Activated naive CD4-positive, alpha-beta T cell treated with anti-CD3 and anti-CD28 coated beads for 36 hours (primary cell): ENCODE results near the gene LIX1L. TPM values are rescaled to one million over a fixed set of nuclear protein-coding genes. Genes with fewer than 3 reads are reported as not detected.
"Not testable (repeated sequence)": the region's sequence is repeated elsewhere in the genome, so short reads cannot be mapped to it uniquely, and the experiment has no call there.

Experiments
- CTCF ChIA-PET: fragments of 350-600 bp; sonication (Branson Sonifier 250); formaldehyde crosslinking; loops from one replicate; lab custom pipeline; 2021; ENCODE audit warnings: antibody characterized with exemption; lab: Charles Lee
- DNase-seq: peaks from one replicate; pipeline ENCODE4 v3.0.0-alpha.2; 2020
- H3K27ac Mint-ChIP-seq: one replicate; pipeline ENCODE4 v1.8.0; 2021; ENCODE audit warnings: mild to moderate bottlenecking, mixed read lengths
- H3K27me3 Mint-ChIP-seq: one replicate; pipeline ENCODE4 v1.8.0; 2021; ENCODE audit warnings: low read depth, mixed read lengths
- H3K36me3 Mint-ChIP-seq: one replicate; pipeline ENCODE4 v1.8.0; 2021; ENCODE audit warnings: low read depth, mixed read lengths
- H3K4me1 Mint-ChIP-seq: one replicate; pipeline ENCODE4 v1.8.0; 2021; ENCODE audit warnings: low read depth, mixed read lengths
- H3K4me3 Mint-ChIP-seq: one replicate; pipeline ENCODE4 v1.8.0; 2021; ENCODE audit warnings: mild to moderate bottlenecking, moderate library complexity, mixed read lengths
- H3K9me3 Mint-ChIP-seq: one replicate; pipeline ENCODE4 v1.8.0; 2021; ENCODE audit warnings: mixed read lengths
- intact Hi-C: fragments of 100-400 bp; cut with micrococcal nuclease; formaldehyde crosslinking; loops from one replicate; pipeline ENCODE4 v1.15.1; 2023
- total RNA-seq, 2 experiments: library from RNA; stranded (reverse); gene quantifications; one replicate each; pipeline ENCODE4 v1.2.3, GENCODE V29; 2021

LIX1L gene
- total RNA-seq, 2 experiments from 2014 or later, result 43.6 to 44.3 TPM

- H3K9me3 Mint-ChIP-seq, result no peaks in the 10 kb centered on the region
- H3K27me3 Mint-ChIP-seq, result no peaks in the 10 kb centered on the region
- H3K27ac Mint-ChIP-seq, result no peak overlapping the region
- CTCF ChIA-PET, result interaction anchor here (0.7 kb wide), 1 partner anchor 31 kb away, joined by 3 read pairs; no protein-coding TSS in a partner anchor
- H3K4me3 Mint-ChIP-seq, result no peak overlapping the region
- peaks cover 33% of the 10 kb centered on the region for H3K4me1 Mint-ChIP-seq
- intact Hi-C loops, result no loop called here
- H3K36me3 Mint-ChIP-seq, result peaks cover 21% of the 10 kb centered on the region
- DNase-seq, result no peak
Measured at GRCh38 chr1:145946477-145946986, 11.3 kb downstream of the LIX1L start.

DNA sequence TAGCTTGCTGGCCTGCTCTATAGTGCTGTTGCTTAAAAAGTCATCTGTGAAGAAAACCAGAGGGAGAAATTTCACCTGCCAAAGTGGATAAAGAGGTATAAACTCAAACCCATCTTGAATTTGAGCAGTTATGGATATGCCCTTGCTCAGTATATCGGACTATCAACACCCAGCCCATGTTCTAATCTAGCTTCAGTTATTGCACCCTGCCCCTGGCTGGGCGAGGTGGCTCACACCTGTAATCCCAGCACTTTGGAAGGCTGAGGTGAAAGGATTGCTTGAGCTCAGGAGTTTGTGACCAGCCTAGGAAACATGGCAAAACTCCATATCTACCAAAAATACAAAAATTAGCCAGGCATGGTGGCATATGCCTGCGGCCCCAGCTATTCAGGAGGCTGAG is 13.3 kb downstream of the LIX1L start:
- H3K4me3 Mint-ChIP-seq, result no peak overlapping the region
- DNase-seq, result no peak
- no peak overlapping the region for H3K27ac Mint-ChIP-seq
- CTCF ChIA-PET, result interaction anchor here (0.7 kb wide), 1 partner anchor 73 kb away, joined by 3 read pairs; no protein-coding TSS in a partner anchor
- H3K9me3 Mint-ChIP-seq, result no peaks in the 10 kb centered on the region
- H3K36me3 Mint-ChIP-seq, result peaks cover 19% of the 10 kb centered on the region
- no peaks in the 10 kb centered on the region for H3K27me3 Mint-ChIP-seq
- peaks cover 19% of the 10 kb centered on the region for H3K4me1 Mint-ChIP-seq
- intact Hi-C loops, result no loop called here

- no peak overlapping the region for H3K27ac Mint-ChIP-seq
- CTCF ChIA-PET, result no interaction called here
- no peak overlapping the region for H3K4me3 Mint-ChIP-seq
- H3K36me3 Mint-ChIP-seq, result peaks cover 19% of the 10 kb centered on the region
- intact Hi-C loops, result no loop called here
- no peaks in the 10 kb centered on the region for H3K27me3 Mint-ChIP-seq
- H3K4me1 Mint-ChIP-seq, result peaks cover 12% of the 10 kb centered on the region
- no peak for DNase-seq
- H3K9me3 Mint-ChIP-seq, result no peaks in the 10 kb centered on the region
Measured at GRCh38 chr1:145942871-145943270, 14.9 kb downstream of the LIX1L start.

DNA sequence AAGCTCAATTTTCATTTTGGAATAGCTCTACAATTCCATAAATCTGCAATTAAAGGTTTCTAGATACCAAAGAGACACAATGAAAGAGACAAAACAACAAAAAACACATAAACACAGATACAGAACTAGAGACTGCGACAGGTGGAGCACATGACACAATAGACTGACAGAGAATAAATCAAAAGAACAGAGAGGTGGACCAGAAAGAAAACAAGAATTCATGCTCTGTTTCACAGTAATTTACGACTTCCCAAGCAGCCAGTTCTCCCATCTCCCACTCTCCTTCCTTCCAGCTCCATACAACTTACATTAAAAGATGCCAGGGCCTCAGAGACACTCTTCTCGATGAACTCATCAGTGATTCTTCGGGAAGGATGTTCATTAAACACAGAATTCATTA is 15.4 kb downstream of the LIX1L start:
- H3K9me3 Mint-ChIP-seq, result no peaks in the 10 kb centered on the region
- intact Hi-C loops, result no loop called here
- peaks cover 19% of the 10 kb centered on the region for H3K36me3 Mint-ChIP-seq
- CTCF ChIA-PET, result no interaction called here
- H3K4me3 Mint-ChIP-seq, result no peak overlapping the region
- peaks cover 11% of the 10 kb centered on the region for H3K4me1 Mint-ChIP-seq
- H3K27me3 Mint-ChIP-seq, result no peaks in the 10 kb centered on the region
- H3K27ac Mint-ChIP-seq, result peak overlapping the region; percentile 66
- no peak for DNase-seq

GRCh38 chr1:145937436-145937835 is 20.4 kb downstream of the LIX1L start:
- intact Hi-C loops, result no loop called here

GRCh38 chr1:145936247-145936646 is 21.6 kb downstream of the LIX1L start:
- no peaks in the 10 kb centered on the region for H3K27me3 Mint-ChIP-seq
- CTCF ChIA-PET, result interaction anchor here (0.9 kb wide), 2 partner anchors 22 to 26 kb away, joined by 3 read pairs; partner anchors contain the start of genes ITGA10 and LIX1L
- H3K27ac Mint-ChIP-seq, result no peak overlapping the region
- intact Hi-C loops, result no loop called here
- H3K4me3 Mint-ChIP-seq, result no peak overlapping the region
- DNase-seq, result no peak
- H3K36me3 Mint-ChIP-seq, result peaks cover 9% of the 10 kb centered on the region
- peaks cover 18% of the 10 kb centered on the region for H3K4me1 Mint-ChIP-seq
- H3K9me3 Mint-ChIP-seq, result no peaks in the 10 kb centered on the region

More at GRCh38 chr1:145937436-145937835, 20.4 kb downstream of the LIX1L start:
- H3K4me3 Mint-ChIP-seq, result no peak overlapping the region
- H3K27ac Mint-ChIP-seq, result no peak overlapping the region
- no peak for DNase-seq
- H3K9me3 Mint-ChIP-seq, result no peaks in the 10 kb centered on the region
- H3K4me1 Mint-ChIP-seq, result peaks cover 12% of the 10 kb centered on the region
- no peaks in the 10 kb centered on the region for H3K27me3 Mint-ChIP-seq
- H3K36me3 Mint-ChIP-seq, result peaks cover 10% of the 10 kb centered on the region
- CTCF ChIA-PET, result no interaction called here

GRCh38 chr1:145935708-145936107 is 22.1 kb downstream of the LIX1L start:
- no peaks in the 10 kb centered on the region for H3K27me3 Mint-ChIP-seq
- H3K4me3 Mint-ChIP-seq, result no peak overlapping the region
- CTCF ChIA-PET, result no interaction called here
- H3K36me3 Mint-ChIP-seq, result peaks cover 13% of the 10 kb centered on the region
- no peak overlapping the region for H3K27ac Mint-ChIP-seq
- no peaks in the 10 kb centered on the region for H3K9me3 Mint-ChIP-seq
- intact Hi-C loops, result no loop called here
- peaks cover 20% of the 10 kb centered on the region for H3K4me1 Mint-ChIP-seq
- no peak for DNase-seq

DNA sequence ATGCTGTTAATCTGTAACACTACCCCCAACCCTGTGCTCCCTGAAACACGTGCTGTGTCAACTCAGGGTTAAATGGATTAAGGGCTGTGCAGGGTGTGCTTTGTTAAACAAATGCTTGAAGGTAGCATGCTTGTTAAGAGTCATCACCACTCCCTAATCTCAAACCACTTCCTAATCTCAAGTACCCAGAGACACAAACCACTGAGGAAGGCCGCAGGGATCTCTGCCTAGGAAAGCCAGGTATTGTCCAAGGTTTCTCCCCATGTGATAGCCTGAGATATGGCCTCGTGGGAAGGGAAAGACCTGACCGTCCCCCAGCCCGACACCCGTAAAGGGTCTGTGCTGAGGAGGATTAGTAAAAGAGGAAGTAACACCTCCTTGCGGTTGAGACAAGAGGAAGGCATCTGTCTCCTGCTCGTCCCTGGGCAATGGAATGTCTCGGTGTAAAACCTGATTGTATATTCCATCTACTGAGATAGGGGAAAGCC is 25.3 kb downstream of the LIX1L start:
- intact Hi-C loops, H3K9me3 Mint-ChIP-seq, H3K27me3 Mint-ChIP-seq: not testable (repeated sequence)
- peak; percentile 24 for DNase-seq
- Mint-ChIP-seq H3K36me3 (peaks cover 15% of the 10 kb centered on the region), H3K4me3 (peak overlapping the region; percentile 53), H3K4me1 (peaks cover 25% of the 10 kb centered on the region), H3K27ac (peak overlapping the region; percentile 80)
- CTCF ChIA-PET, result interaction anchor here (1.0 kb wide), 1 partner anchor 25 kb away, joined by 3 read pairs; the partner anchor contains the start of gene LIX1L

- peak; percentile 19 for DNase-seq
- intact Hi-C loops, result loop anchor here (1.0 kb wide), 4 partner anchors 10 to 68 kb away; partner anchors contain the start of genes ANKRD34A, LIX1L, PEX11B and POLR3GL
- Mint-ChIP-seq H3K4me1 (peaks cover 22% of the 10 kb centered on the region), H3K27me3 (no peaks in the 10 kb centered on the region), H3K27ac (no peak overlapping the region), H3K9me3 (no peaks in the 10 kb centered on the region), H3K4me3 (no peak overlapping the region), H3K36me3 (peaks cover 12% of the 10 kb centered on the region)
- CTCF ChIA-PET, result interaction anchor here (0.6 to 2.0 kb wide), 17 partner anchors 9 to 108 kb away, joined by 3 to 14 read pairs (median 5); partner anchors contain the start of genes ANKRD34A, LIX1L, PEX11B and POLR3GL
Measured at GRCh38 chr1:145927916-145928643, 29.7 kb downstream of the LIX1L start.

DNA sequence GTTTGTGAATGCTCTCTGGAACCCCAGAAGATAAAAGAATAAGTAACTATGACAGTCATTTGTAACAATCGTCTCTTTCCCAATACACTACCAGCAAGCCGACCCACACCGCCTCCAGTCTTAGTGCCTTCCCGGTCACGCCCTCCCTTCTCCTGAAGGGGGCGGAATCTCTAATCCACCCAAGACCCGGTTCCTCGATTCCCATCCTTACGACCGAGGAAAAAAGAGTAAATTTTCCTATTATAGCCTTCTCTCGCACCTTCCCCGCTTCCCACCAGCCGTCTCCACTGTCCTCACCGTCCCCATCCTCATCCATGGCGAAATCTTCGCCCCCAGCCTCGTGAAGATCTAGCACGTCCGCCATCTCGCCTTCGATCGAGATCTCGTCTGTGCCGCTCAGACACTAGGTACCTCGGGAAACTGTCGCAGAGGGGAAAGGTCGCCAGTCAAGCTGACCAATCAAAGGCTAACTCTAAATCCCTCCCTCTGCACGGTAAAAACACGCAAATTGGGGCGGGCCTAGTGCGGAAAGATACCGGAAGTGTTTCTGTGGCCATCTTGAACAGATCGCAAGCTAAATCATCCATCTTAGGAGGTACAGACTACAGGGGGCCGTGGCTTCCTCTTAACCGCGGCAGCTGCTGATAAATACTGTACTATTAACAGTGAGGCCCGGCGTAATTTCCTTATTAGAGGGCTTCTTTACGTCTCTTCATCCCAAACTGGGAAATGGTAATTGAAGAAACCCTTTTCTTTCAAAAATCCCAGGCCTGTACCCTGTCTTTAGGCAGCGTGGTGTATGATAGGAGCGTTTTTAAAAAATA is 30.5 kb downstream of the LIX1L start, which contains the start of gene RBM8A:
Gene RBM8A, minus strand, starts transcription at position 422 of the 824 bp plus-strand sequence. Its CDS starts 58 bp downstream, at position 364.
- H3K36me3 Mint-ChIP-seq, result peaks cover 14% of the 10 kb centered on the region
- no peak within 1 kb of the TSS for H3K27ac Mint-ChIP-seq
- DNase-seq, result peak; percentile 99
- intact Hi-C loops, result loop anchor here (1.0 kb wide), 4 partner anchors 9 to 69 kb away; partner anchors contain the start of genes ANKRD34A, LIX1L, PEX11B and POLR3GL
- H3K4me1 Mint-ChIP-seq, result peaks cover 14% of the 10 kb centered on the region
- H3K27me3 Mint-ChIP-seq, result no peaks in the 10 kb centered on the region
- H3K9me3 Mint-ChIP-seq, result no peaks in the 10 kb centered on the region
- no peak within 1 kb of the TSS for H3K4me3 Mint-ChIP-seq
- CTCF ChIA-PET, result interaction anchor here (0.6 to 2.0 kb wide), 20 partner anchors 8 to 109 kb away, joined by 3 to 14 read pairs (median 4); partner anchors contain the start of genes ANKRD34A, LIX1L, PEX11B and POLR3GL

DNA sequence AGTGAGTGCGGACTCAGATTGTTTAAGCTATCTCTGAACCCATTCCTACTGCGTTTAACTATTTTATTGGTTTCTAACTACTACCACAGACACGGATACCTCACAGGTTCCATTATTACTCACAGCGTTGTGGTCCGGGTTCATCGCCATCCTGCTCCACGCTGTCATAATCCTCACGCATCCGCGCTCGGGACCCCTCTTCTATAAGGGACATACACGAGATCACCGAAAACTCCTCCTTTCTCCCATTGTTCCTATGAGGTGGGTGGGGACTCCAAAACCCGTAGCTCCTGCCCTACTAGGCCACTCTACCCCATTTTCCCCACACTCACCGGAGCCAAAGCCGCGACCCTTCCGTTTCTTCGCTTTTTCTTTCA is 31.1 kb downstream of the LIX1L start:
- Mint-ChIP-seq H3K27me3 (no peaks in the 10 kb centered on the region), H3K4me1 (peaks cover 11% of the 10 kb centered on the region), H3K36me3 (peaks cover 12% of the 10 kb centered on the region), H3K9me3 (no peaks in the 10 kb centered on the region), H3K4me3 (no peak overlapping the region), H3K27ac (no peak overlapping the region)
- CTCF ChIA-PET, result interaction anchor here (0.6 to 2.0 kb wide), 6 partner anchors 8 to 80 kb away, joined by 3 to 14 read pairs (median 5); partner anchors contain the start of genes LIX1L and PEX11B
- peak; percentile 64 for DNase-seq
- intact Hi-C loops, result loop anchor here (1.0 kb wide), 4 partner anchors 8 to 70 kb away; partner anchors contain the start of genes ANKRD34A, LIX1L, PEX11B and POLR3GL
